Activated CD4-positive, alpha-beta T cell treated with anti-CD3 and anti-CD28 coated beads, Interleukin-2, amount 10 ng/mL, durations not matched to agents 7 days and 5 days (primary cell): Measurements from ENCODE around the gene C2CD4C. TPM values are rescaled to one million over a fixed set of nuclear protein-coding genes. Genes with fewer than 3 reads are reported as not detected.

Experiments used
- CTCF ChIA-PET: fragments of 350-600 bp; sonication (Branson Sonifier 250); formaldehyde crosslinking; loops from one replicate; lab custom pipeline; 2021; ENCODE audit warnings: antibody characterized with exemption; lab: Charles Lee
- POLR2A ChIA-PET: fragments of 350-600 bp; sonication (Branson Sonifier 250); formaldehyde crosslinking; loops from one replicate; lab custom pipeline; 2021; ENCODE audit warnings: antibody characterized with exemption; lab: Charles Lee
- DNase-seq: peaks from one replicate; pipeline ENCODE4 v3.0.0-alpha.2; 2020
- H3K27ac Mint-ChIP-seq: one replicate; pipeline ENCODE4 v1.8.0; 2021; ENCODE audit warnings: mild to moderate bottlenecking, moderate library complexity, mixed read lengths
- H3K27me3 Mint-ChIP-seq: one replicate; pipeline ENCODE4 v1.8.0; 2021; ENCODE audit warnings: mixed read lengths
- H3K36me3 Mint-ChIP-seq: one replicate; pipeline ENCODE4 v1.8.0; 2021; ENCODE audit warnings: low read depth, mixed read lengths
- H3K4me1 Mint-ChIP-seq: one replicate; pipeline ENCODE4 v1.8.0; 2021; ENCODE audit warnings: mixed read lengths
- H3K4me3 Mint-ChIP-seq: one replicate; pipeline ENCODE4 v1.8.0; 2021; ENCODE audit warnings: mild to moderate bottlenecking, moderate library complexity, mixed read lengths
- H3K9me3 Mint-ChIP-seq: one replicate; pipeline ENCODE4 v1.8.0; 2021; ENCODE audit warnings: mixed read lengths
- total RNA-seq, 2 experiments: library from RNA; stranded (reverse); gene quantifications; one replicate each; pipeline ENCODE4 v1.2.3, GENCODE V29; 2021

Gene C2CD4C
- total RNA-seq, 2 experiments from 2014 or later: not detected

GRCh38 chr19:444677-445210, 35.8 kb upstream of the C2CD4C start:
- CTCF ChIA-PET: no interaction called here
- no peak for DNase-seq
- Mint-ChIP-seq H3K9me3 (peaks cover 6% of the 10 kb centered on the region), H3K36me3 (no peaks in the 10 kb centered on the region), H3K4me1 (no peaks in the 10 kb centered on the region), H3K27ac (no peak overlapping the region), H3K27me3 (no peaks in the 10 kb centered on the region), H3K4me3 (no peak overlapping the region)
- POLR2A ChIA-PET: no interaction called here

- DNase-seq: no peak
- POLR2A ChIA-PET: no interaction called here
- CTCF ChIA-PET: no interaction called here
- Mint-ChIP-seq H3K27ac (no peak overlapping the region), H3K4me1 (no peaks in the 10 kb centered on the region), H3K27me3 (no peaks in the 10 kb centered on the region), H3K9me3 (peaks cover 6% of the 10 kb centered on the region), H3K36me3 (no peaks in the 10 kb centered on the region), H3K4me3 (no peak overlapping the region)
These were observed 34.1 kb upstream of the C2CD4C start for GRCh38 chr19:443005-443404.

GRCh38 chr19:442085-442484, 33.1 kb upstream of the C2CD4C start:
- no peaks in the 10 kb centered on the region for H3K27me3 Mint-ChIP-seq

GRCh38 chr19:441213-441836, 32.4 kb upstream of the C2CD4C start:
- Mint-ChIP-seq H3K36me3 (no peaks in the 10 kb centered on the region), H3K4me1 (no peaks in the 10 kb centered on the region), H3K4me3 (no peak overlapping the region), H3K27ac (no peak overlapping the region), H3K9me3 (peaks cover 6% of the 10 kb centered on the region), H3K27me3 (no peaks in the 10 kb centered on the region)
- POLR2A ChIA-PET: no interaction called here
- DNase-seq: no peak
- CTCF ChIA-PET: no interaction called here

More at GRCh38 chr19:442085-442484, 33.1 kb upstream of the C2CD4C start:
- ChIA-PET CTCF (no interaction called here), POLR2A (no interaction called here)
- DNase-seq: no peak
- H3K4me3 Mint-ChIP-seq: no peak overlapping the region
- peaks cover 6% of the 10 kb centered on the region for H3K9me3 Mint-ChIP-seq
- H3K4me1 Mint-ChIP-seq: no peaks in the 10 kb centered on the region
- H3K27ac Mint-ChIP-seq: no peak overlapping the region
- H3K36me3 Mint-ChIP-seq: no peaks in the 10 kb centered on the region

- Mint-ChIP-seq H3K9me3 (peaks cover 6% of the 10 kb centered on the region), H3K4me1 (no peaks in the 10 kb centered on the region), H3K27ac (no peak overlapping the region), H3K27me3 (no peaks in the 10 kb centered on the region), H3K36me3 (no peaks in the 10 kb centered on the region), H3K4me3 (no peak overlapping the region)
- POLR2A ChIA-PET: no interaction called here
- no peak for DNase-seq
- CTCF ChIA-PET: no interaction called here
These were observed 31.7 kb upstream of the C2CD4C start for GRCh38 chr19:440391-441212.

GRCh38 chr19:439167-439900, 30.4 kb upstream of the C2CD4C start:
- Mint-ChIP-seq H3K4me3 (no peak overlapping the region), H3K36me3 (no peaks in the 10 kb centered on the region), H3K27me3 (no peaks in the 10 kb centered on the region), H3K9me3 (peaks cover 6% of the 10 kb centered on the region), H3K4me1 (no peaks in the 10 kb centered on the region), H3K27ac (no peak overlapping the region)
- DNase-seq: no peak
- POLR2A ChIA-PET: no interaction called here
- CTCF ChIA-PET: no interaction called here

GRCh38 chr19:438416-438958, 29.5 kb upstream of the C2CD4C start:
- Mint-ChIP-seq H3K4me3 (no peak overlapping the region), H3K9me3 (peaks cover 6% of the 10 kb centered on the region), H3K36me3 (no peaks in the 10 kb centered on the region), H3K27me3 (no peaks in the 10 kb centered on the region), H3K27ac (no peak overlapping the region), H3K4me1 (no peaks in the 10 kb centered on the region)
- POLR2A ChIA-PET: no interaction called here
- CTCF ChIA-PET: no interaction called here
- no peak for DNase-seq

- H3K27me3 Mint-ChIP-seq: no peaks in the 10 kb centered on the region
- CTCF ChIA-PET: no interaction called here
- no peaks in the 10 kb centered on the region for H3K36me3 Mint-ChIP-seq
- no peak overlapping the region for H3K27ac Mint-ChIP-seq
- H3K9me3 Mint-ChIP-seq: peaks cover 5% of the 10 kb centered on the region
- DNase-seq: no peak
- H3K4me3 Mint-ChIP-seq: no peak overlapping the region
- H3K4me1 Mint-ChIP-seq: no peaks in the 10 kb centered on the region
- POLR2A ChIA-PET: no interaction called here
These were observed 28.1 kb upstream of the C2CD4C start for GRCh38 chr19:437041-437440.

- Mint-ChIP-seq H3K4me3 (no peak overlapping the region), H3K4me1 (no peaks in the 10 kb centered on the region), H3K27ac (no peak overlapping the region), H3K27me3 (no peaks in the 10 kb centered on the region), H3K9me3 (peaks cover under 1% of the 10 kb centered on the region), H3K36me3 (no peaks in the 10 kb centered on the region)
- CTCF ChIA-PET: no interaction called here
- no peak for DNase-seq
- POLR2A ChIA-PET: no interaction called here
These were observed 27.5 kb upstream of the C2CD4C start for GRCh38 chr19:436413-436950.

GRCh38 chr19:435707-436412, 26.9 kb upstream of the C2CD4C start:
- Mint-ChIP-seq H3K27me3 (no peaks in the 10 kb centered on the region), H3K36me3 (no peaks in the 10 kb centered on the region), H3K4me3 (no peak overlapping the region), H3K9me3 (peaks cover 3% of the 10 kb centered on the region), H3K4me1 (no peaks in the 10 kb centered on the region), H3K27ac (no peak overlapping the region)
- CTCF ChIA-PET: interaction anchor here (1.4 kb wide), 1 partner anchor 75 kb away, joined by 3 read pairs; no protein-coding TSS in a partner anchor
- POLR2A ChIA-PET: no interaction called here
- DNase-seq: no peak

- no peak overlapping the region for H3K4me3 Mint-ChIP-seq
- H3K27me3 Mint-ChIP-seq: no peaks in the 10 kb centered on the region
- H3K4me1 Mint-ChIP-seq: no peaks in the 10 kb centered on the region
- no peaks in the 10 kb centered on the region for H3K36me3 Mint-ChIP-seq
- no peak overlapping the region for H3K27ac Mint-ChIP-seq
- ChIA-PET CTCF (interaction anchor here (1.4 kb wide), 1 partner anchor 75 kb away, joined by 3 read pairs; no protein-coding TSS in a partner anchor), POLR2A (no interaction called here)
- H3K9me3 Mint-ChIP-seq: peaks cover 6% of the 10 kb centered on the region
- DNase-seq: no peak
These were observed 26.2 kb upstream of the C2CD4C start for GRCh38 chr19:435056-435706.
